Osteocyte (in vitro differentiated cells): ENCODE data around the gene PRKCZ. TPM values are rescaled to one million over a fixed set of nuclear protein-coding genes. Genes with fewer than 3 reads are reported as not detected.

Source experiments
- DNase-seq: peaks from one replicate; pipeline ENCODE4 v3.0.0; 2021; ENCODE audit warnings: mixed read lengths; ENCODE audit not compliant: unreplicated experiment; ENCODE audit errors: extremely low spot score
- H3K27ac Mint-ChIP-seq: one replicate; pipeline ENCODE4 v1.8.0; 2021; ENCODE audit warnings: mild to moderate bottlenecking, mixed read lengths; ENCODE audit not compliant: unreplicated experiment
- H3K27me3 Mint-ChIP-seq: one replicate; pipeline ENCODE4 v1.8.0; 2021; ENCODE audit warnings: mixed read lengths; ENCODE audit not compliant: unreplicated experiment
- H3K36me3 Mint-ChIP-seq: one replicate; pipeline ENCODE4 v1.8.0; 2021; ENCODE audit warnings: mixed read lengths; ENCODE audit not compliant: unreplicated experiment
- H3K4me1 Mint-ChIP-seq: one replicate; pipeline ENCODE4 v1.8.0; 2021; ENCODE audit warnings: mixed read lengths; ENCODE audit not compliant: unreplicated experiment
- H3K4me3 Mint-ChIP-seq: one replicate; pipeline ENCODE4 v1.8.0; 2021; ENCODE audit warnings: mild to moderate bottlenecking, moderate library complexity, mixed read lengths; ENCODE audit not compliant: unreplicated experiment
- H3K9me3 Mint-ChIP-seq: one replicate; pipeline ENCODE4 v1.8.0; 2021; ENCODE audit warnings: mixed read lengths; ENCODE audit not compliant: unreplicated experiment
- total RNA-seq: library from RNA; stranded (reverse); gene quantifications from 2 replicates; pipeline ENCODE4 v1.2.1, GENCODE V29; 2021
- TF ChIP-seq, protein P1 (sequence below): fragments of 200-600 bp; sonication (generic); IDR thresholded peaks from 2 replicates; pipeline ENCODE4 v1.5.0; 2021; ENCODE audit warnings: antibody characterized with exemption, mild to moderate bottlenecking, moderate library complexity

Gene PRKCZ
- total RNA-seq, 1 donor from 2014 or later = 3.1 TPM

DNA sequence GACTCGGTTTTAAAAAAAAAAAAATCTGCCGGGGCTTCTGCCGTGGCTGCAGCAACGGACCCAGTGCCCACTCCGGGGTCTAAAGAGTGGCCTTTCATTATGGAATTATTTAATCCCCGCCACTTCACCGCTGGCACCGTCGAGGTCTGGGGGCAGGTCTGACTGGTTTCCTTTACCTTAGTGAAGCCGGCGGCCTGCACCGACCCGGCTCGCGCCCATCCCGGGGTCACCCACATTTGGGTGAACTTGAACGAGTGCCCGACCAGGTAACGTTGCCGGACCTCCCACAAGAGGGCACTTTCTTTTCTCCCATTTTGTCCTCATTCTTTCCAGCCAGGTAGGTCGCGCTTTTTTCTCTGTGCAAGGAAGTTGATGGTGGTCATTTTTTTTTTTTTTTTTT lies 4.3 kb downstream of the PRKCZ start:
- H3K9me3 Mint-ChIP-seq = no peaks in the 10 kb centered on the region
- peaks cover 17% of the 10 kb centered on the region for H3K27me3 Mint-ChIP-seq
- no peak for DNase-seq
- H3K4me1 Mint-ChIP-seq = no peaks in the 10 kb centered on the region
- TF ChIP-seq, protein P1, sequence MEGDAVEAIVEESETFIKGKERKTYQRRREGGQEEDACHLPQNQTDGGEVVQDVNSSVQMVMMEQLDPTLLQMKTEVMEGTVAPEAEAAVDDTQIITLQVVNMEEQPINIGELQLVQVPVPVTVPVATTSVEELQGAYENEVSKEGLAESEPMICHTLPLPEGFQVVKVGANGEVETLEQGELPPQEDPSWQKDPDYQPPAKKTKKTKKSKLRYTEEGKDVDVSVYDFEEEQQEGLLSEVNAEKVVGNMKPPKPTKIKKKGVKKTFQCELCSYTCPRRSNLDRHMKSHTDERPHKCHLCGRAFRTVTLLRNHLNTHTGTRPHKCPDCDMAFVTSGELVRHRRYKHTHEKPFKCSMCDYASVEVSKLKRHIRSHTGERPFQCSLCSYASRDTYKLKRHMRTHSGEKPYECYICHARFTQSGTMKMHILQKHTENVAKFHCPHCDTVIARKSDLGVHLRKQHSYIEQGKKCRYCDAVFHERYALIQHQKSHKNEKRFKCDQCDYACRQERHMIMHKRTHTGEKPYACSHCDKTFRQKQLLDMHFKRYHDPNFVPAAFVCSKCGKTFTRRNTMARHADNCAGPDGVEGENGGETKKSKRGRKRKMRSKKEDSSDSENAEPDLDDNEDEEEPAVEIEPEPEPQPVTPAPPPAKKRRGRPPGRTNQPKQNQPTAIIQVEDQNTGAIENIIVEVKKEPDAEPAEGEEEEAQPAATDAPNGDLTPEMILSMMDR = no peak
- H3K27ac Mint-ChIP-seq = no peak overlapping the region
- H3K36me3 Mint-ChIP-seq = no peaks in the 10 kb centered on the region
- no peak overlapping the region for H3K4me3 Mint-ChIP-seq

DNA sequence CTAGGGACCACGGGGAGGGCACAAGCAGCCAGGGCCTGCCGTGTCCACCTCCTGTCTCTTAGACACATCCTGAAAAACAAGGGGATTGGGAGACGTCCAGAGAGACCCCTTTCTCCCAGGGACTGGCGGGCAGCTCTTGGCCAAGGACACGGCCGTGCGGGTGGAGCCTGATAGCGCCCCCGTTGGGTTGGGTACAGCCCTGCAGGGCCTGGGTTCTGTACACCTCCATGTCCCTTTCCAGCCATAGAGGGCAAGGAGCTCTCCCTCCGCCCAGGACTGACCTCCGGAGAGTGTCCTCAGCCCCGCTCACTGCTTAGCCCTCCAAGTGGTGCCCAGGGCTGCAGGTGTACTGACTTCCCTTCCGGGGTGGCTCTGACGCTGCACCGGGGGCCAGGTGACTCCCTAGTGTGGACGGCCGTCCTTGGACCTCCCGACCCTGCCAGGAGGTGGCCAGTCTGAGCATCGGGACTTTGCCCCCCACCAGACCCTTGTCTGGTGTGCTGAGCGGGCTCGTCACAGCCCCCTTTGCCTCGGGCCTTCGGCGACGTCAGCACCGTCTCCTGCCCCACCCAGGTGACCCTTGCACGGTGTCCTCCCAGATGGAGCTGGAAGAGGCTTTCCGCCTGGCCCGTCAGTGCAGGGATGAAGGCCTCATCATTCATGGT lies 5.8 kb downstream of the PRKCZ start:
- H3K9me3 Mint-ChIP-seq = no peaks in the 10 kb centered on the region
- H3K4me3 Mint-ChIP-seq = no peak overlapping the region
- no peak for DNase-seq
- TF ChIP-seq, protein P1 = no peak
- no peaks in the 10 kb centered on the region for H3K36me3 Mint-ChIP-seq
- no peak overlapping the region for H3K27ac Mint-ChIP-seq
- H3K4me1 Mint-ChIP-seq = no peaks in the 10 kb centered on the region
- H3K27me3 Mint-ChIP-seq = peaks cover 18% of the 10 kb centered on the region

DNA sequence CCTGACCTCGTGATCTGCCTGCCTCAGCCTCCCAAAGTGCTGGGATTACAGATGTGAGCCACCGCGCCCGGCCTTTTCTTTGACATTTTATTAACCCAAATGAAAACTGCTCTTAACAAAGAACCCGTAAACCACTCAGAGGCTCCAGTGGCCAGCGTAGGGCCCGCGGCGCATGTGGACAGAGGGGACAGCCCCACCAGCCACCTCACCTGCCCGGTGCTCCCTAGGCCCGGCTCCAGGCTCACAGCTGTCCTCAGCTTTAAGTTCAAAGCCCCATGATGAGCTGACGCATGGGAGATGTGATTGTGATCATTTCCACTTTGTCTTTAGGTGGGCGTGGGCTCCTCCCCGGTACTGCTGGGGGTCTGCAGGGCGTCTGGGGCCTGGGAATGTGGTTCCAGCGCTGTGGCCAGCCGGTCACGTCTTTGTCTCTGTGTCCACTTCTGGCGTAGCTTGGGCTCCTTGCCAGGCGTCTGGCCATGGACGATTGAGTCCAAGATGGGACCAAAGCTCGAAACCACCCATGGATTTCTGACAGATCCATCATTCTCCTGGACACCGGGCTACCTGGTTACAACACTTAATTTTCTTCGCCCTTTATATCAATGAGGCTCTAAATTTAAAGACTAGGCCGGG lies 6.9 kb downstream of the PRKCZ start:
- H3K36me3 Mint-ChIP-seq = no peaks in the 10 kb centered on the region
- no peak overlapping the region for H3K27ac Mint-ChIP-seq
- H3K4me3 Mint-ChIP-seq = no peak overlapping the region
- no peaks in the 10 kb centered on the region for H3K9me3 Mint-ChIP-seq
- TF ChIP-seq, protein P1 = no peak
- no peaks in the 10 kb centered on the region for H3K4me1 Mint-ChIP-seq
- DNase-seq = no peak
- H3K27me3 Mint-ChIP-seq = peaks cover 11% of the 10 kb centered on the region

DNA sequence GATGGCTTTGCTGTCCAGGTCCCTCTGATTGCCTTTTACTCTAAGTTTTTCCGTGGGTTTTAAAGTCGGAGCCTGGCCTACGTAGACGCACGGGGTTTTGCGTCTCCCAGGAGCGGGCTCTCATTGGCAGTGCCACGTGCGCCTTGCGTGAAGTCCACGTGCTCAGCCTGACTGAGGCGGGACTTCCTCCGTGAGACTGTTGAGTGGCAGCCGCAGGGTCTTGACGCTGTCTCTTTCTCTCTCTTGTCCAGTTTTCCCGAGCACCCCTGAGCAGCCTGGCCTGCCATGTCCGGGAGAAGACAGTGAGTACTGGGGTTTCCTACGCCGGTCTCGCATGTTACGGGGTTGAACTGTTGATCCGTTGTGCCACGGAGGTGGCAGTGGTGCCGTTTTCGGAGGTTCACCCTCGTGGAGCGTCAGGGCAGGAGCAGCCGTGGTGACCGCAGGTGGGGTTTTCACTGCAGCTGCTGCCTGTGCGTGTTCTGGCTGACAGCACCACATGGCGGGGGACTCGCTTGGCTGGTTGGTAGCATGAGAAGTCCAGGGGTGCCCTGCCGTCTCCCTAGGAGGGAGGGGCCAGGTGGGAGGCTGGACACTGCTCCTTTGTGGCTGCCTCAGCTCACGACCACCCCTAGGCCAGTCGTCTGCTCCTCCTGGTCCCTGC lies 9.2 kb downstream of the PRKCZ start:
- Mint-ChIP-seq H3K27me3 (peaks cover 5% of the 10 kb centered on the region), H3K27ac (no peak overlapping the region), H3K4me1 (no peaks in the 10 kb centered on the region), H3K9me3 (no peaks in the 10 kb centered on the region), H3K36me3 (no peaks in the 10 kb centered on the region), H3K4me3 (no peak overlapping the region)
- DNase-seq = no peak
- TF ChIP-seq, protein P1 = no peak

DNA sequence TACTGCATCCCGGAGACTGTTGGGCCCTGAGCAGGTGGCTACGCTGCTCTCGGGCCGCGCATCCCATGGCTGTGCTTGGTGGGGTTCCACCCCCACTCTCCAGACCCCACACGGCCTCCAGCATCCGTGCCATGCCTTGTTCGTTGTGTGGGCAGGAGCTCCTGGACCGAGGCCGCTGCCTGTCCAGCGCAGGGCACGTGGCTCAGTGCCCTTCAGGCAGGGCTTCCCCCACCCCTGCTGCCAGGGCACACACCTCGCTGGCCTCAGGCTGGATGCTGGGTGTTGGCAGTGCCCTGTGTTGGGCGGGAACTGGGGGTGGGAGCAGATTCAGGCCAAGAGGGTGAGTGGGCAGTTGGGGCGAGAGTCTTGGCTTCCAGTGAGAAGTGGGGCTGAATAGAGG lies 9.9 kb downstream of the PRKCZ start:
- Mint-ChIP-seq H3K4me3 (no peak overlapping the region), H3K36me3 (no peaks in the 10 kb centered on the region), H3K27ac (no peak overlapping the region), H3K27me3 (peaks cover 5% of the 10 kb centered on the region), H3K4me1 (no peaks in the 10 kb centered on the region), H3K9me3 (peaks cover 6% of the 10 kb centered on the region)
- TF ChIP-seq, protein P1 = no peak
- DNase-seq = no peak
